GM21723 (cell line): ENCODE data around the gene SHBG.
"Not testable (repeated sequence)": the region's sequence is repeated elsewhere in the genome, so short reads cannot be mapped to it uniquely, and the experiment has no call there.

Experiments
- ATAC-seq: cut with Tn5 transposase; IDR thresholded peaks from one replicate; pipeline ENCODE4 v1.9.1; 2021; ENCODE audit warnings: mild to moderate bottlenecking, moderate library complexity; ENCODE audit not compliant: unreplicated experiment

The SHBG gene

DNA sequence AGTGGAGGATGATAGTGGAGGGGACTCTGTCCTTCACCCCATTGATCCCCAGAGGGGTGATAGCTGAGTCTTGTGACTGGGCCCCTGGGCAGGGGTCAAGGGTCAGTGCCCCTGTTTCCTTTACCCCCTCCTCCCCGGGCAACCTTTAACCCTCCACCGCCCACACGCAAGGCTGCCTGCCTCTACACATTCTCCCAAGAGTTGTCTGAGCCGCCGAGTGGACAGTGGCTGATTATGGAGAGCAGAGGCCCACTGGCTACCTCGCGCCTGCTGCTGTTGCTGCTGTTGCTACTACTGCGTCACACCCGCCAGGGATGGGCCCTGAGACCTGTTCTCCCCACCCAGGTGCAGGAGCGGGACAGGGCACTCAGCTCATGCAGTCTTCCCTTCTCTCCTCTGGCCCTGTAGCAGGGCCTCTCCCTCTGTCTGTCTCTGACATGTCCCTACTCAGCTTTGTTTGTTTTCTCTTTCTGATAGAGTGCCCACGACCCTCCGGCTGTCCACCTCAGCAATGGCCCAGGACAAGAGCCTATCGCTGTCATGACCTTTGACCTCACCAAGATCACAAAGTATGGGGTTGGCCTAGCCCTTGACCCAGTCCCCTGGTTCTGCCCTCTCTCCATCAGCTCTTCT, at the start of gene SHBG:
SHBG (plus strand) TSS at position 197 of the 633 bp plus-strand sequence; CDS start at position 235, 38 bp downstream.
- no peak for ATAC-seq

DNA sequence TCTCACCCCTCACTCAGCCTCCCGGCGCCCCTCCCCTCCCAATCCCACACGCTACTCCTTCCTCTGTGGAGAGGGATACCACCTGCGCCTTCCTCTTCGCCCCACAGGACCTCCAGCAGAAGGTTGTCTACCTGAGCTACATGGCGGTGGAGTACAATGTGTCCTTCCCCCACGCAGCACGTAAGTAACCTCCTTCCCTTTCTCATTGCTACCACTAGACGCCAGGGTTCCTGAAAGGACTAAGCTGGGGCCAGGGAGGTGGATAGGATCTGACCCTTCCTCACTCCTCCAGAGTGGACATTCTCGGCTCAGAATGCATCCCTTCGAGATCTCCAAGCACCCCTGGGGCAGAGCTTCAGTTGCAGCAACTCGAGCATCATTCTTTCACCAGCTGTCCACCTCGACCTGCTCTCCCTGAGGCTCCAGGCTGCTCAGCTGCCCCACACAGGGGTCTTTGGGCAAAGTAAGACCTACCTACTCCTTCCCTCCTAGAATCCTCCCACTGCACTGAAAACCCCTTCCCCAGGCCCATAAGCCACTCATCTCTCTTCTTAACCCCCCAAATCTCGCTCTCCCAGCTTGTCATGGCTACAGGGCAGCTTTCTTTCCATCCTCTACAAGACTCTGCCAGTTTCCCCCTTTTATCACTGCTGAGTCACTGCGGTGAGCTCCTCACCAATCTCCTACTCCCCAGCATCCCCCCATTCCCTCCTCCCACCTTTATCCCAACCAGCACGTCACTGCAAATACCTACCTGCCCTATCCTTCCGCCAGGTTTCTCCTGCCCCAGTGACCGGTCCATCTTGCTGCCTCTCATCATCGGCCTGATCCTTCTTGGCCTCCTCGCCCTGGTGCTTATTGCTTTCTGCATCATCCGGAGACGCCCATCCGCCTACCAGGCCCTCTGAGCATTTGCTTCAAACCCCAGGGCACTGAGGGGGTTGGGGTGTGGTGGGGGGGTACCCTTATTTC, 49.0 kb upstream of the SHBG start:
- ATAC-seq, result no peak

- ATAC-seq, result no peak
Measured at GRCh38 chr17:7582396-7583252, 47.3 kb upstream of the SHBG start.

GRCh38 chr17:7583253-7584109, 46.5 kb upstream of the SHBG start, which contains the start of gene MPDU1:
MPDU1 (plus strand) TSS chr17:7583852; CDS start chr17:7583863, 11 bp downstream.
- peak; percentile 68 for ATAC-seq

DNA sequence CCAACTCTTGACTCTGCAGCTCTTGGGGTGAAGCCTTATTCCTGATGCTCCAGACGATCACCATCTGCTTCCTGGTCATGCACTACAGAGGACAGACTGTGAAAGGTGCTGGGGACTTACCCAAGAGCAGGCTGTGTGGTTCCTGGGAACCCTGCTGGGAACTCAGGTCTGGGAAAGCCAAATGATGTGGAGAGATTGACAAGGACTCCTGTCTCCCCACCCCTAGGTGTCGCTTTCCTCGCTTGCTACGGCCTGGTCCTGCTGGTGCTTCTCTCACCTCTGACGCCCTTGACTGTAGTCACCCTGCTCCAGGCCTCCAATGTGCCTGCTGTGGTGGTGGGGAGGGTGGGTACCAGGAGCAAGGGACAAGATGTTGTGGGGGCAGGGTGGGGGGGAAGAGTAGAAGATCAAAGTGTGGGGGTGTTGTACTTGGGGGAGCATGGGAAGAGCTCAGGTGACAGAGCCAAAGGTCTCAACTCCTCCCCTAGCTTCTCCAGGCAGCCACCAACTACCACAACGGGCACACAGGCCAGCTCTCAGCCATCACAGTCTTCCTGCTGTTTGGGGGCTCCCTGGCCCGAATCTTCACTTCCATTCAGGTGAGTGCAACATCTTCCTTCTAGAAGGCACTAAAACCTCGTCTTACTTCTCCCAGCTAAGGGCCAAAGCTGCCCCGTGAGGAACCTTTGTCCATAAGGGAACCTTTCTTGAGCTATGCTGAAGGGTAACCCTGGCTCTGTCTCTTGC, 43.1 kb upstream of the SHBG start:
- no peak for ATAC-seq

- ATAC-seq, result no peak
Measured at GRCh38 chr17:7587420-7588151, 42.3 kb upstream of the SHBG start.

GRCh38 chr17:7588553-7589203, 41.3 kb upstream of the SHBG start:
- no peak for ATAC-seq

GRCh38 chr17:7589204-7589868, 40.6 kb upstream of the SHBG start:
- ATAC-seq, result no peak

DNA sequence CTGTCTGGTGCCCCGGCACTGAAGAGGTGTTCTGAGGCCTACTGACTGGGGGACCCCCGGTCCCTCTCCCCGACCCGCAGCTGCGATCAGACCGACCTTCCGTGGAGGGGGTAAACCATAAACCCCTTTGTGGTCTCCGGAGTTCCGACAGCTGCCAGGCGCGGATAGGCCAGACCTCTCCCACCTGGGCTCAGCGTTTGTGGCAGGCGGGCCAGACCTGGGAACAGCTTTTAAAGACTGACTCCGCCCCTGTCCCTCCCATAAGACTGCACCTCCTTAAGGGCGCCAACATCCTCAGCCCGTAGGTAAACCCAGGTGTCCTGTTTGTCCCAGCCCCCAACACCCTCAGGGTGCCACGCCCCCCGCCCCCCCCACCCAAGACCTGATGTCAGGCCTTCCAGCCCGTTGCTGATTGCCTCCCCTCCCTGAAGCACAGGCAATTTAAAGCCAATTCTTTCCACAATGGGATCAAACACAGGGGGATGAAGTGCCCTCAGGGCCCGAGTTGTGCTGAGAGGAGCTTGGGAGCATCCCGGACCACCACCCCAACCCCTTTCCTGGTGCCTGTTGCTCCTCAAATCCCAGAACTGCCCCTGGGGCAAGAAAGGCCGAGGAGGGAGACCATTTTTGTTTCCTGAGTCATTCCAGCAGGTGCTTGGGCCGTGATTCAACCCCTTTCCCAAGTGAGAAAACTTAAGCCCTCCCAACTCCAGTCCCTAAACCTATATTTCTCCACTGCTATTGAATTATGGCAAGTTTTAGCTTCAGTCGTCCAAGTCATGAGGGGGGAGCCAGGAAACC, 39.8 kb upstream of the SHBG start, which contains the start of gene SOX15:
SOX15 (minus strand) TSS at position 204 of the 801 bp plus-strand sequence. CDS start 418 bp downstream, outside the sequence.
- ATAC-seq, result no peak

DNA sequence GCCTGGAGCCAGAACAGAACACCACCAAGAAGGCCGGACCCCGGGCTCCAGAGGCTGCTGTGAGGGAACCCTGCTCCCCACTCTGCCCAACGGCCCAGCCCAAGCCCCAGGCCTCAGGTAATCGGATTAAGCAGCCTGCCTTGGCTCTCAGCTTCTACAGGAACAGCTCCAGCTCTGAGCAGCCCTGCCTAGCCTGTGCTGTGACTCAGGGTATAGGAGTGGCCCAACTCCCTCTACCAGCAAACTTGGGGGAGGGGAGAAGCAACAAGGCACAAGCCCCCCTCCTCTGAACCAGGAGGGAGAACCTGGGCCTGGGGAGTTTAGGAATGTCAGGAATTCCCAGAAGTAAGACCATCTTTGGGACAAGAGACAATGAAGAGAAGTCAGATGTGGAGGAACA, 39.2 kb upstream of the SHBG start:
- ATAC-seq, result no peak

DNA sequence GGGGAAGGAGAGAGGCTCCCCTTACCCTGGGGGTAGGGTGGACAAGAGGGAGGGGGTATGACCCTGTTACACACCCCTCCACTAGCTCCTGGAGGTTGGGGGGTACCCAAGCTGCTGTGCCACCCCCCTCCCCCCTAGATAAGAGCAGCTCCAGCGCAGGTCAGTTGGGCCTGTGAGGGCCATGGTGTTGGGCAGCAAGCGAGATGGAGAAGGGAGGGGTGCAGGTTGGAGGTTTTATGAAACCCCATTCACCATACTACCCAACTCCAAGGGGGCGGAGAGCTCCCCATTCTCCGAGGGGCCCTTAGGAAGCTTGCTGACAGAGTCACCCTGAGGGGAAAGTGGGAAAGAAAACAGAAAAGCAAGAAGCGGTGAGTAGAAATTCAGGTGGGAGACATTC, 38.3 kb upstream of the SHBG start:
- ATAC-seq, result no peak

DNA sequence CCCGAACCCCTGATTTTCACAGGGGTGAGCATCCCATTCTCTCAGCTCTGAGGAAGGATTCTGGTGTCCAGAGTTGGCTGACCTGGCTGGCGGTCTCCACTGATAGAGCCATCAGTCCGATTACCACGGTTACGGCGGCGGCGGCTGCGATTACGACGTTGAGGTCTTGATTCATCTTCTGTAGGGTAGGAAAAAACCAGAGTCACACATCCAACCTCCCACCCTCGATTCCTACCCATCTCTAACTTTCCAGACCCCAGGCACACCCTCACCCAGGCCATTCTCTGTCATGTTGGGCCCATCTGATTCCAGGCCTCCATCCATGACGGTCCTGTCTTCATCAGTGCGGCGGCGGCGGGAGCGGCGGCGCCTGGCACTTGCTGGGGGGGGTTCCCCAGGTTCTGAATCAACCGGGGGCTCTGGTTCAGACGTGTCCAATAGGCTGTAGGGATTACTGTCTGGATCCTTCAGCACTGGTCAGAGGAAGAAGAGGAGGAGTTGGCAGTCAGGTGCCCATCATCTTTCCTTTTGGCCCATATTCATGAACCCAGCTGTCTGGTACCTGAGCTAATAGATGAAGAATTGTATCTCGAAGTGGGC, 37.4 kb upstream of the SHBG start:
- no peak for ATAC-seq

DNA sequence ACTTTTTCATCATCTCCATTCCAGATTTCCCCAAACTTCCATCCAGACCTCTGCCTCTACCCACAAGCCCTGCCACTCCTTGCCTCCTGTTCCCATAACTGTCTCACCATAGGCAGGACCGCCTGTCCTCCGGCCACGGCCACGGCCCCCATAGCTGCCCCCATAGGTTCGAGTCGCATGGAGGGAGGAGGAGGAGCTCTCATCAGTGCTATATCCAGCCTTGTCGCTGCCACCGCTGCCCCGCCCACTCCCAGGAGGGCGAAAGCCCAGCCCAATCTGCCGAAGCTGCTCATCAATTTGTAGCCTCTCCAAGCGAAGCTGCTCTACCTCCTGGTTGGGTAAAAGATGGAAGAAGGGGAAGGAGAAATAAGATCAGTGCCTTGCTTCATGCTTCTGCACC, 36.6 kb upstream of the SHBG start:
- ATAC-seq, result no peak

DNA sequence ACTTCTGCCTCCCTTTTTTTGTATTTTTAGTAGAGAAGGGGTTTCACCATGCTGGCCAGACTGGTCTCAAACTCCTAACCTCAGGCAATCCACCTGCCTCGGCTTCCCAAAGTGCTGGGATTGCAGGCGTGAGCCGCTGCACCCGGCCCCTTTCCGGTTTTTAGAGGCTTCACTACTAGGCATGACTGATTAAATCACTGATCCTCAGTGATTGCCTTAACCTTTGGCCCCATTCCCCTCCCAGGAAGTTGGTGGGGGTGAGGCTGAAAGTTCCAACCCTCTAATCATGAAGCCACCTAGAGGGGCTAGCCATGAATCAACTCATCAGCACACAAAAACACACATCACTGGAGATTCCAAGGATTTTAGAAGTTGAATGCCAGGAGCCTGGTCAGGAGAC, 32.4 kb upstream of the SHBG start:
- not testable (repeated sequence) for ATAC-seq

- no peak for ATAC-seq
Measured at GRCh38 chr17:7606280-7606679, 23.7 kb upstream of the SHBG start.

DNA sequence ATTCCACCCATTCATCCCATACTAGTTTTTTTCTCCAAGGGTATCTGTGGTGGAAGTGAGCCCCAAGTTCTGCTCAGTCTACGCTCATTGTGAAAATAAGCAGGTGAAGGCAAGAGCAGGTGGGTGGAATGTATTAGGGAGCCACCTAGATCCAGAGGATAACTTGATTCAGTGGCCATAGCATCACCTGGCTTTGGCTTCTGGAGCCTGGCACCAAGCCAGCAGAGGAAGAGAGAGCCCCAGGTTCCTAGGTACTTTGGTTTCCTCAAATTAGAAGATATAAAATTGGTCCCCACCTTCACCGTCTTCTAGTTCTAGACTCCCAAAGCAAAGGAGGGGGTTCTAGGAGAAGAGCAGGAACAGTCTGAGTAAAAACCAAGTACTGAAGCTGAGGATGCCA, 19.3 kb upstream of the SHBG start:
- no peak for ATAC-seq
